NCI-H1436 (cell line): Measurements from ENCODE around the gene VN1R5.
"Not testable (repeated sequence)": the region's sequence is repeated elsewhere in the genome, so short reads cannot be mapped to it uniquely, and the experiment has no call there.

Experiments
- DNase-seq: peaks from one replicate; lab custom pipeline; 2025; lab: John Stamatoyannopoulos, UW

Gene VN1R5

DNA sequence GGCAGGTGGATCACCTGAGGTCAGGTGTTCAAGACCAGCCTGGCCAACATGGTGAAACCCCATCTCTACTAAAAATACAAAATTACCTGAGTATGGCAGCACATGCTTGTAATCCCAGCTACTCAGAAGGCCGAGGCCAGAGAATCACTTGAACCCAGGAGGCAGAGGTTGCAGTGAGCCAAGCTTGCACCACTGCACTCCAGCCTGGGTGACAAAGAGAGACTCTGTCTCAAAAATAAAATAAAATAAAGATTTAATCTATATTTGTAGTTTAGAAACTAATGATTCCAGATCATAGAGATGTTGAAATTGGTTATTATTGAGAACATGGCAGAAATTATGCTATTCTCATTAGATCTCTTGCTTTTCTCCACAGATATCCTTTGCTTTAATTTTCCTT lies at the start of gene VN1R5:
Gene VN1R5, plus strand, starts transcription at position 301 of the 400 bp plus-strand sequence.
- not testable (repeated sequence) for DNase-seq

DNA sequence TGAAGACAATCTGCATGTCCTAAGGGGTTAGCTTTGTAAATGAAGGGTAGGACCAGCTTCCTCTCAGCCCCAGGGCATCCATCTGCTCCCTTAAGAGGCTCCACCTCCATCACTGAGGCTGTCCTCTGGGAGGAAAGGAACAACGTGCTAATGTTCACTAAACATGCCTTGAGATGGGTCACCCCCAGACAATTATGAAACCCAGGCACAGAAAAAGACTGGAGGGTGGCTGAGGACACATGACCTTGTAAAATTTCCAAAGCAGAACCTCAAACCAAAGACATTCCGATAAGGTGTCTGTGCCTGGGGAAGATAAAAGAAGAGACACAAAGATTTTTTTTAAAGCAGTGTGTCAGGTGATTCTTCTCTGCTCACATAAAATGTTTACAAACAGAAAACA lies 46.5 kb upstream of the VN1R5 start:
- DNase-seq = no peak

DNA sequence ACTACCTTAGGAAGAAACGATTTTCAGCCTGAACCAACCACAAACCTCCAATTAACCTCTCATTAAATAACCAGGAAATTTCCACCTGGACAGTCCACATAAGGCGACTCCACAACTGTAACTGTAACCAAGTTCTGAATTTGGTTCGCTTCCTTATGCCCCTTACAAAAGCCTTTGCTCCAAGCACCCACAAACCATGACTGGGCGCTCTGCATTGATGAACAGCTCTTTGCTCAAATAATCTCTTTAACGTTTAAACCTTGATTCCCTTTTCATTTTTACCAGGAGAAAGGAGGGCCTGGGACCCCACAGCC lies 45.9 kb upstream of the VN1R5 start:
- DNase-seq = no peak

DNA sequence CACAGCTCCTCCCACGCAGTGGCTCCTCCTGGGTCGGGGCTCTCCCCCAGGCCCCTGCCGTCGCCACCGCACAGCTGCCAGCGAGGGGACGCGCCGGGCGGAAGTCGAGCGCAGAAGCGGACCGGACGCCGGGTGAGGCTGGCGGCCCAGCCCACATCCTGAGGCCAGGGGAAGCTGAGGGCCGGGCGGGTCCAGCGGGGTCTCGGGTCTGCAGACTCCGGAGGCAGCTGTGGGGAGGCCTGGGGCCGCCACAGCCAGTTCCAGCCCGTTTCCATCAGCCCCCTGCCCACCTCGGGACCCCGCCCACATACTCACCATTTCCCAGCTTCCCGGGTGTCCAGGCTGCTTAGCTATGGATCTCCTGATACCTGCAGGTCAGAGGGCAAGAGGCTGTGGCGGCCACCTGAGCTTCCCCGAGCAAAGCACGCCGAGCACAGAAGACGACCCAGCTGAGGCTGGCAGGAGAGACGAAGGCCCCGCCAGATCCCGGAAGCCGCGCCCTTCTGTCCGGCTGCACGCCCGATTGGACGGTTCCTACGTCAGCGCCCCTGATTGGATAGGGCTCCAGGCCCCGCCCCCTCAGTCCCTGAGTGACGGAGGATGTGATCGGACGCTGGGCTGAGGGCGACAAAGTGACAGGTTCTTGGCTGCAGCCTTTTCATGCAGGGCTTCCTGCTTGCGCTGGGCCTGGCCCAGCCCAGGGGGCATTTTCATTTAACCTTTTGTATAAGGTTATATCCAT lies 45.3 kb upstream of the VN1R5 start:
- DNase-seq = peak; percentile 98

DNA sequence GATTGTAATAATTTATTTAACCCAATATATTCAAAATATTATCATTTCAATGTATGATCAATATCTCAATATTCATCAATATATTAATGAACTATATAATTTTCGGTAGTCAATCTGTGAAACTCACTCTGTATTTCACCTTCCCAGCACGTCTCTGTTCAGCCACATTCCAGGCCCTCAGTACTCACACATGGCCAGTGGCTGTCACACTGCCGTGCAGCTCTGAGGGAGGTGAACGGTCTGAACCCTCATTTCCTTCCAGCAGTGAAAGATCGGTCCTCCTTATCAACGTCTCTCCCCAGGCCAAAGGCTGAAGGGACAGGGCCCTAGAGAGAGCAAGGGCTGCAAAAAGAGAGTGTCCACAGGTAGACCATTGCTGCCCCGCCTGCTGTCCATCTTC lies 44.5 kb upstream of the VN1R5 start:
- no peak for DNase-seq

DNA sequence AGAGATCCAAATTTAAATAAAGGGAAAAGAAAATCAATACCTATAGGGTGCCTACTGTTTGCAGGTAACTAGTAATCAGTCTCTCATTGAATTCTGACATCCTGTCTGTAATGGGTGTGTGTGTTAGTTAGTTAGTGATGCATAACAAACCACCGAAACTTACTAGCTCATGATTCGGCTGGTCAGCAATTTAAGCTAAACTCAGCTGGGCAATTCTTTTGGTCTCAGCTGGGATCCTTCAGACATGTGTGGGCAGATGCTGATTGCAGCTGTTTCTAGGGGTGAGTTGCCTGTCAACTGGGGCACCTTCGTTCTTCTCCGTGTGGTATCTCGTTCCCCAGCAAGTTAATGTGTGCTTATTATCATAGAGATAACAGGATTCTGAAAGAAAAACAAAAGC lies 43.9 kb upstream of the VN1R5 start:
- DNase-seq = no peak

DNA sequence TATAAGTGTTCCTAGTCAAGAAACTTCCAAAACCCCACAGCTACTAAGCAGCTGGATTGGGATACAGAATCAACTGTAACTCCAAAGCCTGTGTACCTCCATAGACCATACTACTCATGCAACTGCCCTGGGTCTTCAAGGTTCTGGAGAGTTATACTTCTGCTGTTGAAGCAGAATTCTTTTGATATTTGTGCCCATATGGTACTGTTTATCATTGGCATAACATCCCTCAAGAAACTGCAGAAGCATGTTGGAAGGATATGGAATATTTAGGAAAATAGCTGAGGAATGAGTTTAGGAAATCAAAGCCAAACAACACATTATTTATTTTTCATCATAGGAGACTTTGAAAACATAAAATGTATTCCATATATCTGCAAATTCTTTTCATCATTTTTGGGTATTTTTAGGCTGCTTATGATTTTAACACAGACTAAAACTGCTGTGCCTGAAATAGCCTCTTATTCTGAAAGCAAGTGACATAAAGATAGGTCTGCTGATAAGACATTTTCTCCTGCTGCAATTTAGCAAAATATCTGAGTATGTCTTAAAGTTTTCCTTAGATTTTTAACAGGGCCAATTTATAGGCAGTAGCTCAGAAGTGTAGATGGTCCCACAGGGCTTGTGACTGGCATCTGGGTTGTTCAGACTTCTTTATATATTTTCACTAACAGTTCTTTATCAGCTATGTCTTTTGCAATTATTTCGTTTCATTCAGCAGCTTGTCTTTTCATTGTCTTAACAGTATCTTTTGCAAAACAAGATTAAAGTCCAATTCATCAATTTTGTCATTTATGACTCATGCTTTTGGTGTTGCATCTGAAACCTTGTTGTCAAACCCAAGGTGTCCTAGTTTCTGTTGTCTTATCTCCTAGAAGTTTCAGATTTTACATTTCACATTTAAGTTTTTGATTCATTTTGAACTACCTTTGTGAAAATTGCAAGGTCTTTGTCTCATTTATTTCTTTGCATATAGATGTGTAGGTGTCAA lies 43.0 kb upstream of the VN1R5 start:
- no peak for DNase-seq

DNA sequence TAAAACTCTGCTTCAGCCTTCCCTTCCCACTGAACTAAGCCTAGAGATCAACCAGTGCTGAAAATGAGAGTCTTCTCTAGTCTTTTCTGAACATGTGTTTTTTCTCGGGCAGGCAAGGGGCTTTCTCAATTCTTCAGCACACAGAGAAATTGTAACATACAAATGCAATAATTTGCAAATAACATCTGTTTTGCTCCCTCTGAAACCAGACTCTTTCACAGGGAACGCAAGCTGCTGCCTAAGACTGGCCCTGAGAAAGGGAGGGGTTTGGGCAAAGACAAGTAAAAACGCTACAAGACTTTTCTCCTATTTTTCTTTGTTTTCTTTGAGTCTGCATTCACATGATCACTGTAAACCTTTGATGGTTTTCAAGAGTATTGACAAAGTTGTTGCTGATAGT lies 39.6 kb upstream of the VN1R5 start:
- no peak for DNase-seq

DNA sequence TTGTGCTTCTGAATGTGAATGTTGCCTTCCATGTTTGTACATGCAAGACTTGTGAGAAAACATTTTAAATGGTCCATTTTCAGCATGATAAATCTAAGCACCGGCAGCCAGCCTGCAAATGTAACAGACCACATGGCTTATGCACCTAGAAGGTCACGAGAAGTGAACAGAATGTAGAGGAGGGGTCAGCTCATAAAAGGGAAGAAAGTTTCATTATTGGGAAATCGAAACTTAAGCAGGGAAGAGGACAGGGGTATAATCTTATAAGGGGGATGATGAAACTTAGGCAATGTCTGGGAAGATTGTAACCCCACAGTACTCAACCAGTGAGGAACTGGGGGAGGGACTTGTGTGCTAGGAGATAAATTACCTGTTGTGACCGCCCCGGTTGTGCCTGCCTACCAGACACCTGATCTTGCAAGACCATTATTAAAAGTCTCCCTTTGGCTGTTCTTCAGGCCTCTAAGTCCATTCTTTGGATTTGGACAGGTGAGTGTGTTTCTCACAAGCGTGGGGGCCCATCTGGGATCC lies 37.7 kb upstream of the VN1R5 start:
- no peak for DNase-seq

DNA sequence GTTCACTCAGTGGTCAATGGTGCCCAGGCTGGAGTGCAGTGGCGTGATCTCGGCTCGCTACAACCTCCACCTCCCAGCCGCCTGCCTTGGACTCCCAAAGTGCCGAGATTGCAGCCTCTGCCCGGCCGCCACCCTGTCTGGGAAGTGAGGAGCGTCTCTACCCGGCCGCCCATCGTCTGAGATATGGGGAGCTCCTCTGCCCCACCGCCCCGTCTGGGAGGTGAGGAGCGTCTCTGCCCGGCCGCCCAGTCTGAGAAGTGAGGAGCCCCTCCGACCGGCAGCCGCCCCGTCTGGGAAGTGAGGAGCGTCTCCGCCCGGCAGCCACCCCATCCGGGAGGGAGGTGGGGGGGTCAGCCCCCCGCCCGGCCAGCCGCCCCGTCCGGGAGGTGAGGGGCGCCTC lies 35.6 kb upstream of the VN1R5 start:
- DNase-seq = not testable (repeated sequence)

DNA sequence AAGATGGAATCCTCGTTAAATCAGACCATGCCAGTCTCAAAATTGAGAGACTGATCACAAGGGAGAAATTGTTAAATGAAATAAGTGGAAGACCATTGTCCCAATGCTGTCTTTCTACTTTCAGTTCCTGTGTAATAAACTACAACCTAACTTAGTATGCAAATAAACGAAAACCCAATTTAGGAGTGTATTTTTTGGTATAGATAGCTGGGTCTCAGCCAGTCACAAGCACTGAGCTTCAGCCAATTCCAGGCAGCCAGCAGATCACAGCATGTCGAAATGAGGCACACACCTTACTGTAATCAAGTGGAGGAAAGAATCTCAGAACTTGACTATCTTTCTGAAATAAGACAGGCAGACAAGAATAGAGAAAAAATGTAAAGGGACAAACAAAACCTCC lies 33.0 kb upstream of the VN1R5 start:
- no peak for DNase-seq

DNA sequence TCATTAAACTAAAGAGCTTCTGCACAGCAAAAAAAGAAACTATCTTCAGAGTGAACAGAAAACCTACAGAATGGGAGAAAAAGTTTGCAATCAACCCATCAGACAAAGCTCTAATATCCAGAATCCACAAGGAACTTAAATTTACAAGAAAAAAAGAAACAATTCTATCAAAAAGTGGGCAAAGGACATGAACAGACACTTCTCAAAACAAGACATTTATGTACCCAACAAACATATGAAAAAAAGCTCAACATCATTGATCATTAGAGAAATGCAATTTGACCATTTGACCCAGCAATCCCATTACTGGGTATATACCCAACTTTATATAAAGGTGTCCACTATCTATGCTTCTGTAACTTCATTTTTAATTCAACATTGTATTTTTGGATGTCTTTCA lies 31.1 kb upstream of the VN1R5 start:
- DNase-seq = no peak

DNA sequence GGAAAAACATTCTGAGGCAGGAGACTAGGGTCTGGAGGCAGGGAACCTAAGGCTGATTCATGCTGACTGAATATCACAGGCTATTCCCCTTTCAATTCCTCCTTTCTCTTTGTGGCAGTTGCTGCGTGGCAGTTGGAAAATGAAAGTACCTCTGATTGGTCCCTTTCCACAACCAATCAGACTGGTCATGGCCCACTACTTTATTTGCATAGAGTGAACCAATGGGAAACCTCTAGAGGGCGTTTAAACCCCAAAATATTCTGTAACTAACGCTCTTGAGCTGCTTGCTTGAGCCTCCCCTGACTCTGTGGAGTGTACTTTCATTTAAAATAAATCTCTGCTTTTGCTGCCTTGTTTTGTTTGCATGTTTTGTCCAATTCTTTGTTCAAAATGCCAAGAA lies 27.7 kb upstream of the VN1R5 start:
- DNase-seq = no peak

DNA sequence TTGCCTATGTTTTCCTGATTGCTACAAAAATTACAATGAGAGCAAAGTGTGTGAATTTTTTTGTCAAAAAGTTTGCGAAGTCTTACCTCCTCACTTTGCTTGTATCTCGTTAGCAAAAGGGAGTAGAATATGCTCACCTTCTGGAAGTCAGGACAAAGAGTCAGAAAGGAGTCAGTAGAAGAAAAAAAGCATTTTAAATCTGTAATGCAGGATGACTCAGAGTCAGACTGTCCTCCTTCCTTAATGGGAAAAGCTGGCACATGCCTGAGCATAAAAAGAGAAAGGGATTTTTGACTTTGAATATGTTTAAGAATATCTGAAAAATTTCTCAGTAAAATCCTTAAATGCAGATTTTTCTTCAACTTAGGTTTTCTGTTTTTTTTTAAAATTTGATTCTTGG lies 14.2 kb upstream of the VN1R5 start:
- no peak for DNase-seq

DNA sequence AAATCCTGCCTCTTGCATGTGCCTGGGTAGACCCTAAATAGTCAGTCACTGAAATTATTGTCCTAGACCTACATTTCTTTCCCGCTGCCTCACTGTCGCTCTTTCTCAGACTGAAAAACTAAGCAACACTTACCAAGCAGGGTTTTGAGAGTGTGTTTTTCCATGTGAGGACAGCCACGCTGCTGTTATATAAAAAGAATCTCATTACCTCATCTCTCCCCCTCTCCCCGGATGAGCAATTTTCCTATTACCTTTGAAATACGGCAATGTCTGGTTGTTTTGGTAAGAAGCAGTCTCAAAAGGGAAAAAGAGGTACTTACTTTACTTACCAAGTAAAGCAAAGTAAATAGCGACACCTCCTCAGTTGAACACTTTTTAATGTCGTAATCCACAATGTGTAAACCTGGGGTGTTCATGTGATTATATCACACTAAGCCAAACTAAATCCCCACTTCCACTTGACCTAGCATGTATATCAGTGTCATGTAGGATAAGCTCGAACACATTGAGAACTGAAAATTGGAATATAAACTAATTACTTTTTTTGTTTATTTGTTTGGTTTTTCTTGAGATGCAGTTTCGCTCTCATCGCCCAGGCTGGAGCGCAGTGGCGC lies 12.2 kb upstream of the VN1R5 start:
- DNase-seq = no peak

DNA sequence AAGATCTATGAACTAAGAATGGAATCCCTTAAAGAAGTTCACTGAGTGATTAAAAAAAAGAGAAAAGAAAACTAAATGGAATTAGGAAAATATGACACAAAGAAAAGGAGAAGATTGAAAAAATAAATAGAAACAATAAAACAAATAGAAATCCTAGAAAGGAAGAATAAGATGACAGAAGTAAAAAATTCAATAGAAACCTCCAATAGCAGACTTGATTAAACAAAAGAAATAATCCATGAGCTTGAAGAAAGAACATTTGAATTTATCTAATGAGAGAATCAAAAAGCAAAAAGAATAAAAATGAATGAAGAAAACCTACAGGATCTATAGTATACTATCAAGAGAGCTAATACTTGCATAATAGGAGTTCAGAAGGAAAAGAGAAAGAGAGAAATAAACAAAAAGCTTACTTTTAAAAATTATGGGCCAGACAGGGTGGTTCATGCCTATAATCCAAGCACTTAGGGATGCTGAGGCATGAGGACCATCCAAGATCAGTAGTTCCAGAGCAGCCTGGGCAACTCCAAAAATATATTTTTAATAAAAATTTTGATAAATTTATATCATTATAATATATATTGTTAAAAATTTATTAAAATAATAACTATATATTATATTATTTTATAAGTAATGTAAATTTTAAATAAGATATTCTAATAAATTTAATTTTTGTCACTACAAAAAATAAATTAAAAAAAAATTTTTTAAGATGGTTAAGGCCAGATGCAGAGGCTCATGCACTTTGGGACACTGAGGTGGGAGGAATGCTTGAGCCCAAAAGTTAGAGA lies 9.4 kb upstream of the VN1R5 start:
- no peak for DNase-seq

DNA sequence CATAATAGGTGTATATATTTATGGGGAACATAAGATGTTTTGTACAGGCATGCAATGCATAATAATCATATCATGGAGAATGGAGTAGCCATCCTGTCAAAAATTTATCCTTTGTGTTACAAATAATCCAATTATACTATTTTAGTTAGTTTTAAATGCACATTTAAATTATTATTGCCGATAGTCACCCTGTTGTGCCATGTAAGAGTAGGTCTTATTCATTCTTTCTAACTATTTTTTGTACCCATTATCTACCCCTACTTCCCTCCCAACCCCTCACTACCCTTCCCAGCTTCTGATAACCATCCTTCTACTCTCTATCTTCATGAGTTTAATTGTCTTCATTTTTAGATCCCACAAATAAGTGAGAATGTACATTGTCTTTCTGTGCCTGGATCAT lies 8.3 kb upstream of the VN1R5 start:
- no peak for DNase-seq

DNA sequence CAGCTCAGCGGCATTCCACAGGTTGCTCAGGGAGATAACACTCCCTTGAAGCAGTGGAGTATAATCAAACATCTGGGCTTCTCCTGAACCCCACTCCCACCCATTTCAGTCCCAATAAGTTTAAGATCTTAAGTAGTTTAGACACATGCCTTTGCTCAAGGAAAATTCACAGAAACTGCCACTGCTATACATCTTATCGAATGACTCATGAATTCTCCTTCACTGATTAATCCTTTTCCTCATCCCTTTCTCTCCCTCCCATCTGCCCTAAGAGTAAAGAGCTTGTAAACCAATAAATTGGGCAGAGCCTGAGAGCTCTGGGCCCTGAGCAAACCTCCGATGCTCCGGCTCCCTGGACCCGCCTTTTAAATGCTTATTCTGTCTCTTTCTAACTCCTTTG lies 10.2 kb downstream of the VN1R5 start:
- DNase-seq = no peak

DNA sequence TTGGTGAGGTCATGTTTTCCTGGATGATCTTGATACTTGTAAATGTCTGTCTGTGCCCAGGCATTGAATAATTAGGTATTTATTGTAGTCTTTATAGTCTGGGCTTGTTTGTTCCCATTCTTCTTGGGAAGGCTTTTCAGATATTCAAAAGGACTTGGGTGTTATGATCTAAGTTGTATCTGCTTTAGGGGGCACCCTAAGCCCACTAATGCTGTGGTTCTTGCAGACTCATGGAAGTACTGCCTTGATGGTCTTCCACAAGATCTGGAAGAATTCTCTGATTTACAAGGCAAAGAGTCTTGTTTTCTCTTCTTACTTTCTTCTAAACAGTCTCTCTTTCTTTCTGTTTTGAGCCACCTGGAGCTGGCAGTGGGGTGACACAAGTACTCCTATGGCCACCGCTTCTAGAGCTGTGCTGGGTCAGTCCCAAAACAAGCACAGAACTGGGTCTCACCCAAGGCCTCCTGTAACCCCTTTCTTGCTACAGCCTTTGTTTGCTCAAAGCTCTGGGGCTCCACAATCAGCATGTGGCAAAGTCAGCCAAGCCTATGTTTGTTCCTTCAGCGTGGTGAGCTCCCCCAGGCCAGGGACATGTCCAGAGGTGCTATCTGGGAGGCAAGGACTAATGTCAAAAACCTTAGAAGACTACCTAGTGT lies 12.6 kb downstream of the VN1R5 start:
- no peak for DNase-seq

DNA sequence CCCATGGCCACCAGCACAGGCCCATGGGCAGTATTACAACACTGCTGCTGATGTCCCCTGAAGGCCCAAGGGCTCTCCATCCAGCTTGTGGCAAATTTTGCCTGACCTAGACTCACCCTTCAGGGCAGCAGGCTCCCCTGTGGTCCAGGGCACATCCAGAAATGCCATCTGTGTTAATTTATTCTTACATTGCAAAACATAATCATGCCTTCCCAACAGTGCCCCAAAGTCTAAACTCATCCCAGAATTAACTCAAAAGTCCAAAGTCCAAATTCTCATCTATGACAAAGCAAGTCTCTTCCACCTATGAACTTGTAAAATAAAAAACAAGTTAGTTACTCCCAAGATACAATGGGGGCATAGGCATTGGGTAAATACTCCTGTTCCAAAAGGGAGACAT lies 13.3 kb downstream of the VN1R5 start:
- DNase-seq = no peak

DNA sequence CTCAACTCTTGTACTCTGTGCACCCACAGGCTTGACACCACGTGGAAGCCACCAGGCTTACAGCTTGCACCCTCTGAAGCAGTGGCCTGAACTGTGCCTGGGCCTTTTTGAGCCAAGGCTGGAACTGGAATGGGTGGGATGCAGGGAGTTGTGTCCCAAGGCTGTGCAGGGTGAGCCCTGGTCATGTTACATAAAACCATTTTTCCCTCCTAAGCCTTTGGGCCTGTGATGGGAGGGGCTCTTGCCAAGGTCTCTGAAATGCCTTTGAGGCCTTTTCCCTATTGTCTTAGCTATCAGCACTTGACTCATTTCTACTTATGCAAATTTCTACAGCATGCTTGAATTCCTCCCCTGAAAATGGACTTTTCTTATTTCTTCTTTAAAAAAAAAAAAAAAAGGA lies 14.1 kb downstream of the VN1R5 start:
- no peak for DNase-seq
